Stimulated activated CD8-positive, alpha-beta memory T cell treated with anti-CD3 and anti-CD28 coated beads, Interleukin-7, amount 100 ng/mL, for 1 hour (primary cell): ENCODE data around the gene GALNT16.
"Not testable (repeated sequence)": the region's sequence is repeated elsewhere in the genome, so short reads cannot be mapped to it uniquely, and the experiment has no call there.

ENCODE experiments used
- DNase-seq, 2 donors: peaks; one replicate each; pipeline ENCODE4 v3.0.0-alpha.2; 2020; ENCODE audit warnings: low read depth in 2 of 2

GALNT16 gene

GRCh38 chr14:69259527-69260189 lies at the start of gene GALNT16:
Gene GALNT16, plus strand, starts transcription at chr14:69260158. Its CDS starts 133 bp downstream, at chr14:69260291.
- no peak for DNase-seq

- no peak for DNase-seq
Observed at GRCh38 chr14:69214393-69214792, 45.6 kb upstream of the GALNT16 start.

- not testable (repeated sequence) for DNase-seq
Observed at GRCh38 chr14:69217663-69218062, 42.3 kb upstream of the GALNT16 start.

GRCh38 chr14:69224946-69225345 lies 35.0 kb upstream of the GALNT16 start:
- DNase-seq, result no peak

- DNase-seq, result no peak
Observed at GRCh38 chr14:69226178-69226577, 33.8 kb upstream of the GALNT16 start.

- DNase-seq, result no peak
Observed at GRCh38 chr14:69226736-69227135, 33.2 kb upstream of the GALNT16 start.

- no peak for DNase-seq
Observed at GRCh38 chr14:69231486-69231885, 28.5 kb upstream of the GALNT16 start.

- DNase-seq, result no peak
Observed at GRCh38 chr14:69232388-69232787, 27.6 kb upstream of the GALNT16 start.

- no peak for DNase-seq
Observed at GRCh38 chr14:69234106-69234505, 25.9 kb upstream of the GALNT16 start.

GRCh38 chr14:69235708-69236107 lies 24.2 kb upstream of the GALNT16 start:
- DNase-seq, result no peak

- no peak for DNase-seq
Observed at GRCh38 chr14:69237142-69237541, 22.8 kb upstream of the GALNT16 start.

- no peak for DNase-seq
Observed at GRCh38 chr14:69237584-69237983, 22.4 kb upstream of the GALNT16 start.

GRCh38 chr14:69238883-69239282 lies 21.1 kb upstream of the GALNT16 start:
- DNase-seq, result no peak

- DNase-seq, result no peak
Observed at GRCh38 chr14:69240527-69241173, 19.3 kb upstream of the GALNT16 start.

GRCh38 chr14:69241577-69241976 lies 18.4 kb upstream of the GALNT16 start:
- DNase-seq, result no peak

GRCh38 chr14:69242311-69243224 lies 17.4 kb upstream of the GALNT16 start:
- peak; percentile 1 to 22 for DNase-seq

- no peak for DNase-seq
Observed at GRCh38 chr14:69244946-69245345, 15.0 kb upstream of the GALNT16 start.

- DNase-seq, result no peak
Observed at GRCh38 chr14:69246331-69246730, 13.6 kb upstream of the GALNT16 start.

- no peak for DNase-seq
Observed at GRCh38 chr14:69247676-69248440, 12.1 kb upstream of the GALNT16 start.

GRCh38 chr14:69249603-69250002 lies 10.4 kb upstream of the GALNT16 start:
- DNase-seq, result no peak

GRCh38 chr14:69252851-69253250 lies 7.1 kb upstream of the GALNT16 start:
- no peak for DNase-seq

- DNase-seq, result no peak
Observed at GRCh38 chr14:69259168-69259526, 811 bp upstream of the GALNT16 start.
